Astrocyte of the cerebellum (primary cell): ENCODE results near the gene PHKB.
"Not testable (repeated sequence)": the region's sequence is repeated elsewhere in the genome, so short reads cannot be mapped to it uniquely, and the experiment has no call there.

ENCODE experiments used
- DNase-seq: peaks from one replicate; pipeline ENCODE4 v3.0.0-alpha.2; 2011; ENCODE audit warnings: low read depth
- H3K4me3 ChIP-seq: 2 replicates; pipeline ENCODE4 v1.5.1; 2011; ENCODE audit warnings: mild to moderate bottlenecking, low read depth, low read length, moderate library complexity
- CTCF ChIP-seq: IDR thresholded peaks from 2 replicates; pipeline ENCODE4 v1.5.1; 2012; ENCODE audit warnings: low read length, low read depth, moderate library complexity, mild to moderate bottlenecking; ENCODE audit errors: missing control alignments
- in situ Hi-C: cut with HindIII; loops from 2 replicates; pipeline ENCODE4 v1.10.0; 2017; ENCODE audit warnings: low sequenced_read_pairs

The PHKB gene

GRCh38 chr16:47470211-47470610 is 9.1 kb downstream of the PHKB start:
- DNase-seq = no peak
- in situ Hi-C loops = no loop called here
- TF ChIP-seq CTCF = no peak
- no peak overlapping the region for H3K4me3 ChIP-seq

DNA sequence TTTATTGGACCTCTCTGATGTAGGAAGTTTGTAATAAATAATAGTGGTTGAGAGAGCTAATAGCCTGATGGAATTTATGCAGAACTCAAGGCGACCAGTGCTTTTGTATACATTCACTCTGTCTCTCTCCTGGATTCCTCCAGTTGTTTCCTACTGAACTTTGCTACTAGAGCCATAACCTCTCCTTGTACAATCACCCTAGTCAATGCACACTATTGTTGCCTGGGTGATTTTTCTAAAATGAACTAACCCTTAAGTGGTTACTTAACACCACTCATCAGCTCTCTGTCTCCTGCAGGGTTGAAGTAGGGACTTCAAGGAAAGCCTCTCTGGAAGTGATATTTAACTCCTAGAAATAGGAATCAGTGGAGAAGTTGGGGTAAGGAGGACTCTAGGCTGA is 9.7 kb downstream of the PHKB start:
- no peak for TF ChIP-seq CTCF
- in situ Hi-C loops = no loop called here
- H3K4me3 ChIP-seq = no peak overlapping the region
- no peak for DNase-seq

GRCh38 chr16:47473004-47473403 is 11.9 kb downstream of the PHKB start:
- in situ Hi-C loops, H3K4me3 ChIP-seq: not testable (repeated sequence)

GRCh38 chr16:47473792-47474191 is 12.7 kb downstream of the PHKB start:
- DNase-seq = no peak
- no peak for TF ChIP-seq CTCF
- in situ Hi-C loops = no loop called here
- H3K4me3 ChIP-seq = no peak overlapping the region

More at GRCh38 chr16:47473004-47473403, 11.9 kb downstream of the PHKB start:
- DNase-seq = not testable (repeated sequence)

GRCh38 chr16:47475786-47476185 is 14.7 kb downstream of the PHKB start:
- TF ChIP-seq CTCF = no peak
- DNase-seq = no peak
- H3K4me3 ChIP-seq = no peak overlapping the region
- in situ Hi-C loops = no loop called here

GRCh38 chr16:47476654-47477345 is 15.7 kb downstream of the PHKB start:
- TF ChIP-seq CTCF = no peak
- no peak overlapping the region for H3K4me3 ChIP-seq
- in situ Hi-C loops = no loop called here
- no peak for DNase-seq

- TF ChIP-seq CTCF = no peak
- in situ Hi-C loops = no loop called here
Observed at GRCh38 chr16:47477679-47478078, 16.5 kb downstream of the PHKB start.

More at GRCh38 chr16:47477679-47478078, 16.5 kb downstream of the PHKB start:
- H3K4me3 ChIP-seq = no peak overlapping the region
- no peak for DNase-seq
